WTC11 (cell line): ENCODE measurements around the gene DNAJB11.

Experiments
- CREB1 ChIP-seq: sonication (generic); formaldehyde crosslinking; IDR thresholded peaks from 2 replicates; pipeline ENCODE4 v1.8.0; 2023; ENCODE audit warnings: mild to moderate bottlenecking, missing genetic modification reagents
- CREM ChIP-seq: sonication (generic); formaldehyde crosslinking; IDR thresholded peaks from 2 replicates; pipeline ENCODE4 v1.8.1; 2022; ENCODE audit warnings: mild to moderate bottlenecking, missing genetic modification reagents, moderate library complexity
- ESRRA ChIP-seq: sonication (generic); formaldehyde crosslinking; IDR thresholded peaks from 2 replicates; pipeline ENCODE4 v1.8.1; 2022; ENCODE audit warnings: mild to moderate bottlenecking, missing genetic modification reagents, borderline replicate concordance
- HMGA2 ChIP-seq: fragments of 250-450 bp; sonication (Bioruptor Pico); IDR thresholded peaks from 2 replicates; pipeline ENCODE4 v1.4.0; 2021; ENCODE audit warnings: mild to moderate bottlenecking, moderate library complexity
- NFE2L1 ChIP-seq: sonication (generic); formaldehyde crosslinking; IDR thresholded peaks from 2 replicates; pipeline ENCODE4 v1.8.1; 2023; ENCODE audit warnings: missing genetic modification reagents
- TEAD4 ChIP-seq: sonication (generic); formaldehyde crosslinking; IDR thresholded peaks from 2 replicates; pipeline ENCODE4 v1.8.0; 2022; ENCODE audit warnings: mild to moderate bottlenecking, missing genetic modification reagents
- TF ChIP-seq, protein P1 (sequence below): fragments of 200-600 bp; IDR thresholded peaks from 2 replicates; pipeline ENCODE4 v1.8.0; 2022; ENCODE audit warnings: antibody characterized with exemption
- TF ChIP-seq, protein P2 (sequence below): sonication (generic); formaldehyde crosslinking; IDR thresholded peaks from 2 replicates; pipeline ENCODE4 v1.8.0; 2022; ENCODE audit warnings: mild to moderate bottlenecking, missing genetic modification reagents

DNA sequence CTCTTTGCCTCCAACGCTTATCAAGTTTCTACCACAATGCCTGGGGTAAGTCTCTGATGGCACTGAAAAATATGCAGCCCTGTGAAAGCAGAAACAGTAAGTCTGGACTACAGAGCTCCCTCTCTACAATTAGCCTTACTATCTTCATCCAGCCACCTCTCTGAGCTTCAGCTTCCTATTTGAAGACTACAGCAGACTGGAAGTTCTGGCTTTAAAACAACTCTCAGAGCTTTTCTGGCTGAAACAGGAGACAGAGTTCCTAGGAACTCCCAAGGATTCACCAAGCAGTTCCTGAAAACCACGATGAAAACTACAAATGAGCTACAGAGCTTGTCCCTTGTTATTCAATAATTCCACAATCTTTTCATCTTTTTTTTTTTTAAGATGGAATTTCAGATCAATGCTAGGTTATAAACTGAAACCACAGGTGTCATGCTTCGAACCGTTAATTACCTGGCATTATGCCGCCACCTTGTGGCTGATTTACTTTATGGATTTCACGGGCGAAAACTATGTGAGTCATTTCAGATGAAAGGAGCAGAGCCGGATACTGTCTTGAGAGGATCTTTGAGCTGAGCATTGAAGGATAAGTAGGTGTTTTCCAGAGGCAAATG, 30.2 kb upstream of the DNAJB11 start:
- TF ChIP-seq, protein P1, sequence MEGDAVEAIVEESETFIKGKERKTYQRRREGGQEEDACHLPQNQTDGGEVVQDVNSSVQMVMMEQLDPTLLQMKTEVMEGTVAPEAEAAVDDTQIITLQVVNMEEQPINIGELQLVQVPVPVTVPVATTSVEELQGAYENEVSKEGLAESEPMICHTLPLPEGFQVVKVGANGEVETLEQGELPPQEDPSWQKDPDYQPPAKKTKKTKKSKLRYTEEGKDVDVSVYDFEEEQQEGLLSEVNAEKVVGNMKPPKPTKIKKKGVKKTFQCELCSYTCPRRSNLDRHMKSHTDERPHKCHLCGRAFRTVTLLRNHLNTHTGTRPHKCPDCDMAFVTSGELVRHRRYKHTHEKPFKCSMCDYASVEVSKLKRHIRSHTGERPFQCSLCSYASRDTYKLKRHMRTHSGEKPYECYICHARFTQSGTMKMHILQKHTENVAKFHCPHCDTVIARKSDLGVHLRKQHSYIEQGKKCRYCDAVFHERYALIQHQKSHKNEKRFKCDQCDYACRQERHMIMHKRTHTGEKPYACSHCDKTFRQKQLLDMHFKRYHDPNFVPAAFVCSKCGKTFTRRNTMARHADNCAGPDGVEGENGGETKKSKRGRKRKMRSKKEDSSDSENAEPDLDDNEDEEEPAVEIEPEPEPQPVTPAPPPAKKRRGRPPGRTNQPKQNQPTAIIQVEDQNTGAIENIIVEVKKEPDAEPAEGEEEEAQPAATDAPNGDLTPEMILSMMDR, result peak; percentile 40; the same call in 1 of the 2 replicates
- no peak for TF ChIP-seq ESRRA (CRISPR knock-in tag)
- no peak for TF ChIP-seq CREM (CRISPR knock-in tag)
- no peak for TF ChIP-seq NFE2L1
- TF ChIP-seq, protein P2, sequence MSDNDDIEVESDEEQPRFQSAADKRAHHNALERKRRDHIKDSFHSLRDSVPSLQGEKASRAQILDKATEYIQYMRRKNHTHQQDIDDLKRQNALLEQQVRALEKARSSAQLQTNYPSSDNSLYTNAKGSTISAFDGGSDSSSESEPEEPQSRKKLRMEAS (CRISPR knock-in tag), result no peak
- TF ChIP-seq HMGA2, result no peak
- TF ChIP-seq CREB1, result no peak
- no peak for TF ChIP-seq TEAD4 (CRISPR knock-in tag)
